Activated CD4-positive, alpha-beta T cell treated with anti-CD3 and anti-CD28 coated beads, Interleukin-2, amount 50 U/mL, for 1 hour (primary cell): ENCODE data around the gene EFCAB5.
"Not testable (repeated sequence)": the region's sequence is repeated elsewhere in the genome, so short reads cannot be mapped to it uniquely, and the experiment has no call there.

Experiments used
- DNase-seq: peaks from one replicate; pipeline ENCODE4 v3.0.0-alpha.2; 2020

Gene EFCAB5

GRCh38 chr17:29941334-29941733, at the start of gene EFCAB5:
Gene EFCAB5, plus strand, starts transcription at chr17:29941634. Its CDS starts 163 bp downstream, at chr17:29941797.
- DNase-seq, result no peak

- DNase-seq, result no peak
These were observed 49.2 kb upstream of the EFCAB5 start for GRCh38 chr17:29892201-29892600.

- DNase-seq, result not testable (repeated sequence)
These were observed 44.3 kb upstream of the EFCAB5 start for GRCh38 chr17:29897136-29897535.

- no peak for DNase-seq
These were observed 38.0 kb upstream of the EFCAB5 start for GRCh38 chr17:29903471-29903870.

- DNase-seq, result no peak
These were observed 36.2 kb upstream of the EFCAB5 start for GRCh38 chr17:29905086-29905878.

GRCh38 chr17:29905879-29906167, 35.6 kb upstream of the EFCAB5 start:
- no peak for DNase-seq

GRCh38 chr17:29906969-29907368, 34.5 kb upstream of the EFCAB5 start:
- no peak for DNase-seq

- no peak for DNase-seq
These were observed 32.0 kb upstream of the EFCAB5 start for GRCh38 chr17:29909236-29910003.

GRCh38 chr17:29911641-29912177, 29.7 kb upstream of the EFCAB5 start:
- DNase-seq, result no peak

- no peak for DNase-seq
These were observed 26.5 kb upstream of the EFCAB5 start for GRCh38 chr17:29914819-29915537.

- DNase-seq, result no peak
These were observed 23.4 kb upstream of the EFCAB5 start for GRCh38 chr17:29918016-29918415.

GRCh38 chr17:29918922-29919856, 22.2 kb upstream of the EFCAB5 start:
- no peak for DNase-seq

- no peak for DNase-seq
These were observed 16.6 kb upstream of the EFCAB5 start for GRCh38 chr17:29924786-29925185.

- DNase-seq, result no peak
These were observed 13.9 kb upstream of the EFCAB5 start for GRCh38 chr17:29927546-29927945.

GRCh38 chr17:29929006-29929532, 12.4 kb upstream of the EFCAB5 start:
- DNase-seq, result peak; percentile 14

- peak; percentile 87 for DNase-seq
These were observed 11.7 kb upstream of the EFCAB5 start, which contains the start of gene SSH2 for GRCh38 chr17:29929533-29930408. Gene SSH2, minus strand, starts transcription at chr17:29930228. Its CDS starts 228 bp downstream, at chr17:29930000.

- no peak for DNase-seq
These were observed 10.9 kb upstream of the EFCAB5 start for GRCh38 chr17:29930409-29931010.

- DNase-seq, result peak; percentile 53
These were observed 10.1 kb upstream of the EFCAB5 start for GRCh38 chr17:29931231-29931932.

GRCh38 chr17:29933379-29933778, 8.1 kb upstream of the EFCAB5 start:
- DNase-seq, result no peak

GRCh38 chr17:29935909-29936308, 5.5 kb upstream of the EFCAB5 start:
- DNase-seq, result not testable (repeated sequence)
